Myocyte (in vitro differentiated cells): ENCODE results near the gene CRABP1. TPM values are rescaled to one million over a fixed set of nuclear protein-coding genes. Genes with fewer than 3 reads are reported as not detected.

Experiments
- DNase-seq: peaks from one replicate; pipeline ENCODE4 v3.0.0-alpha.2; 2012; ENCODE audit warnings: low read depth
- polyA plus RNA-seq: library from polyadenylated mRNA; unstranded; fragments of >200 nt; gene quantifications from one replicate; pipeline ENCODE4 v1.2.1, GENCODE V29; 2012; ENCODE audit warnings: missing spikeins
- total RNA-seq: library from RNA; depleted of rRNA; stranded (reverse); fragments of >200 nt; gene quantifications from 2 replicates; pipeline ENCODE4 v1.2.3, GENCODE V29; 2014

CRABP1 gene
- not detected in 2 replicates for total RNA-seq
- not detected for polyA plus RNA-seq

DNA sequence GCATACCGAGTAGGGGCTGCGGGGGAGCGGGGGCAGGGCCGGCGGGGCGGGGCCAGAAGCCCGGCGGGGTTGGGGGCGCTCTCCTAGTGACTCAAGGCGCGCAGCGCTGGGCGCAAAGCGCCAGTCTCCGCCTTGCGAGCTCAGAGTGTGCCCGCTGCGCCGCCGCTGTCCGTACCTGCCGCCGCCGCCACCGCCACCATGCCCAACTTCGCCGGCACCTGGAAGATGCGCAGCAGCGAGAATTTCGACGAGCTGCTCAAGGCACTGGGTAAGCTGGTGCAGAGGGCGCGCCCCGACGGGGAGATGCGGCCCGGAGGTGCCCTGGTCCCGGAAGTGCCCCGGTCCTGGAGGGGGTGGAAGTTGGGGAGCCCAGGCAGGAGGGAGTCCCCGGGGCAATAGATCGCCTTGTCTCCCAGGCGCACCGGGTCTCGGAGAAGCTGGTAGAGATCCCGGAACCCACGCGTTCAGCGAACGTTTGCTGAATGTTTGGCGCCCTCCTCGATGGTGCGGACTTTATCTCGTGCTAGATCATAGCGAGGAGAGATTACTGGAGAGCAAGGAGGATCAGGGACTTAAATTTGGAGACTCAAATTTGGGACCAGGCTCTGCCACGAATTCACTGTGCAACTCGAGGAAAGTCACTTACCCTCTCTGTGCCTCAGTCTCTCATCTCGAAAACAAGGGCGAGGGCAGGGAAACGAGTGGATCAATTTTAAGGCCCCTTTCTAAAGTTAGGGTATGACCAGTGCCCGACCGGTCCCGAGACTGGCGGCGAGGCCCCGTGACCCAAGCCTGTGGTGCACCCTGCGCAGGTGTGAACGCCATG, at the start of gene CRABP1:
Gene CRABP1 (plus strand): TSS at position 123 of the 826 bp plus-strand sequence. CDS start 76 bp downstream, at position 199.
- no peak for DNase-seq

- no peak for DNase-seq
Observed at GRCh38 chr15:78291052-78291451, 49.1 kb upstream of the CRABP1 start.

DNA sequence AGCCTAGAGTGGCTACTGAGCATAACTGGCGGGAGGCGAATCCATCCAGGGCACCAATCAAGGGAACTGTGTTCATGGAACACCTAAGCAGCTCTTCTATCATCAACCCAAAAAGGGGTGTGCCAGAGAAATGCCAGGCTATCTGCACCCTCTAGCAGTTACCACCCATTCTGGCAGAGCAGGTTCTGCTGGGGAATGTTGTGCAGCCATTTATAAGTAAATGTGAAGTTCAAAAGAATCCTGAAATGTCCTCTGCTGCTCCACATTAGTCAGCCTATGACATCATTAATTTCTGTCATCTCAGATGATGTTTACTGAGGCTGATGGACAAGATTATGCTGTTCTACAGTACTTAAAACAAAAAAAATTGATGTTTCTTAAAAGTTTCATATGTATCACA, 48.5 kb upstream of the CRABP1 start:
- DNase-seq = no peak

DNA sequence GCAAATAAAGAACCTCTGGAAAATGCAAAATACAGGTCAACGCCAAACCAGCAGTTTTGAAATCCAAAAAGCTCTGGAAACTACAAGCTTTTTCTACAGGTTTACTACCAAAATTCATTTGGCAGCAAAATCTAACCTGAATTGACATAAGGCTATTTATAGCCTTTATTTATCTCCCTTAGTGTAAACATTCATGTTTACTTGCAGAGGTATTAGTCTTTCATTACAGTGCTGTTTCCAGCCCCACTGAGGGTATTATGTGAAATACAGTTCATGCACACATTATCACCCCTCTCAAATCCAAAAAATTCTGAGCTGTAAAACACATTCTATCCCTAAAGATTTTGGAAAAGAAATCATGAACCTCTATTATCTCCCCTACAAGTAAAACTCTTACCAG, 47.9 kb upstream of the CRABP1 start:
- DNase-seq = no peak

- DNase-seq = peak; percentile 93
Observed at GRCh38 chr15:78299101-78299930, 40.8 kb upstream of the CRABP1 start, which contains the start of gene SKIC8. TSS of gene SKIC8 (minus strand) at chr15:78299609. CDS start at chr15:78295686, 3,923 bp downstream.

GRCh38 chr15:78301326-78301725, 38.8 kb upstream of the CRABP1 start:
- DNase-seq = no peak

GRCh38 chr15:78301828-78302227, 38.3 kb upstream of the CRABP1 start:
- no peak for DNase-seq

- peak; percentile 60 for DNase-seq
Observed at GRCh38 chr15:78302579-78303312, 37.4 kb upstream of the CRABP1 start.

GRCh38 chr15:78304216-78305066, 35.7 kb upstream of the CRABP1 start:
- no peak for DNase-seq

DNA sequence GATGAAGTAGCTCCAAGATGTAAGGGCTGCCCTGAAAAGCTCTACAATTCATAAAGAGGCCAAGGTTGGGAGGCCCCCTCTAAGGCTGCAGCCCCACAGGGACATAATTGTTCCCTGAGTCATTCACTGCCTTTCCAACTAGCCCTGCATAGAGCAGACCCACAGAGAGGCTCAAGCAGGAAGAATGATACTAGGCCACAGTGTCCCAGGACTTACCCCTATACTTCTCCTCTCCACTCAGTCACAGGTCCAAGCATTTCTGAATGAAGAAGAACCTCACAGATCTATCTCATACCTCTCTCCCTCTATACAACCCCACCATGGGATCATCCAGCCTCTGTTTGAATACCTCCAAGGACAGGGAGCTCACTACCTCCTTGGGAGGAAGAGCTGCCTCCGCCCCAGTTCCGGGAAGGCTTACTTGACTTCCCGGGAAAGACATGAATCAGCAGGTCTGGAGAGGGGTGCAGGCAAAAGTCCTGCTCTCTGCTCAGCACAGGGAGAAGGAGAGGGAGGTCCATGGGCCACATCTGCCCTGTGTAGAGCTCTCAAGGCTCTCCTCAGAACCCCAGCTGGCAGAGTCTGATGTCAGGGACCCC, 33.9 kb upstream of the CRABP1 start:
- peak; percentile 43 for DNase-seq

DNA sequence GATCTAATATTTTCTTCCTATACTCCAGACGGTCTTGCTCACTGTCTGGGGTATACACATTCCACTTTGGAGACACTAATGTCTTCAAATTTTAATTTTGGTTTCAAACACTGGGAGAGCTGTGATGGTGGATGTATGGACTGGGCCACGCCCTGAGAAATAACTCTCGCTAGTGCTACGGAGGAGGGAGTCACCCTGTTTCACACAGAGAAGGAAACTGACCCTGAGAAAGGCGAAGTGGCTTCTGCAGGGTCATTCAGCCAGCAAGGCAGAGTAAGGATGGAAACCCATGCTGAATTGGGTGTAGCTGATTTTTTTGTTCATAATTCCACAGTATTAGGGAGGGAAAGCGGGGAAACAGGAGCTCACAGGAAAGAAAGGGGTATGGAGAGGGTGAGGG, 32.2 kb upstream of the CRABP1 start:
- DNase-seq = no peak

GRCh38 chr15:78308422-78309032, 31.6 kb upstream of the CRABP1 start:
- peak; percentile 39 for DNase-seq

DNA sequence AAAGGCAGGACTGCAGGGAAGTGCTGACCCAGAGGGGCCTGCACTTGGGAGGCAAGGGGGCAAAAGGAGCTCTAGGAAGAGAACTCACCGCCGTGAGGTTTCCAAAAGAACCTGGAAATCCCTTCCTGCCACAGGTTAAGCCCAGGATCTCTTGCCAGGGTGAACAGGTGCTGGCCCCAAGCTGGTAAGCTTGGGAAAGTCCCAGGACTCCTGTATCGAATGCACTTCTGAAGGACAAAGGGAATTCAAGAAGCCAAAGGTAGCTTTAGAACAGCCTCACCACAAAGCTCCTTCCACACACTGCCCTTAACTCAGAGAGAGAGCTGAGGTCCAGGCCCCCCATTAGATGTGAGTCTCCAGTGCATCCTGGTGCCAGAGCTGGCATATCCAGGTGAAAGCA, 28.9 kb upstream of the CRABP1 start:
- DNase-seq = no peak

DNA sequence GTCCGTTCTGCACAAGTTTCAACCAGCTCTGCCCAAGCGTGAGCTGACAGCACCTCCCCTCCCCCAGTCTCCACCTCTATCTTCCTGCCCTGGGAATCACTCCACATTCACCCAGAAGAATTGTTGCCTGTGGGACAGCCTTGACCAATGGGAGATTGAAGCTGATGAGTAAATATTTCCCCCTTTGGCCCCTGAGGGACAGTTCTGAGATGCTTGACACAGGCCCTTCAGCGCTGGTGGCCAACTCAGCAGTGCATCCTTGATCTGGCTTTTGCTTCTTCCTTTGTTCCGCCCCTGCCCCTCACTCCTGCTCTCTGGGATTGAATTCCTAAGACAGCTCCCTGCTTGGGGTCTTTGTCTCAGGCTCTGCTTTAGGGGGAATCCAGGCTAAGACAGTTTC, 27.6 kb upstream of the CRABP1 start:
- DNase-seq = no peak

DNA sequence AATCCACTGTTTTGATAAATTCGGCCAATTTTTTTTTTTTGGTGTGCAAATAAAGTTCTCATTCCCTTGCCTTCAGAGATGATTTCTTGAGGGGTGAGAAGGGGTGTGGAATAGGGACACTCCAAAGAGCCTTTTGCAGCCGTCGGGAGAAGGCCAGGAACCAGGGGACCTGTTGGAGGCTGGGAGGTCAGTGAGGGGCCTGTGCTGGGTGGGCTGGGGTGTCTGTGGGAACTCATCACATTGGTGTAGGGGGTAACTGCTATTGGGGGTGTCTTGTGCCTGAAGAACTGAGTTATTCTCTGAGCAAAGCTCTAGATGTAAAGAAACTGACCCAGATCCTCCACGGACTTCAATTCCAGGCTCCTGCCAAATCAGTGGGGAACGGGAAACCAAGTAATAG, 27.2 kb upstream of the CRABP1 start:
- no peak for DNase-seq

DNA sequence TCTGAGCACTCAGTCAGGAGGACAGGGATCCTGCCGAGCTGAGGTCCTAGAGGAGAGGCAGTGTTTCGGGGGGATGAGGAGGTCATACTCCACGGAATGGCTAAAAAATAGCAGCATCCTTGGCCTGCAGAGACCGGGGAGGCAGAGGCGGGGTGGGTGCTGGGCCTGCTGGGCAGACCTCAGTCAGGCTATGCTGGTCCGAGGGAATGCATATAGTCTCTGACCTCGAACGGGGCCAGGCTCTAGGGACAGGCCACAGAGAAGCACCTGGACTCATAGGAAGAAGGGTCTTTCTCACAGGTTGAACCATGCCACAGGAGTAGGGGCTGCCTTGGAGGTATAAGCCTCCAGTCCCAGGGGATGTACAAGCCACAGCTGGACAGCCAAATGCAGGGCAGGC, 26.8 kb upstream of the CRABP1 start:
- no peak for DNase-seq

DNA sequence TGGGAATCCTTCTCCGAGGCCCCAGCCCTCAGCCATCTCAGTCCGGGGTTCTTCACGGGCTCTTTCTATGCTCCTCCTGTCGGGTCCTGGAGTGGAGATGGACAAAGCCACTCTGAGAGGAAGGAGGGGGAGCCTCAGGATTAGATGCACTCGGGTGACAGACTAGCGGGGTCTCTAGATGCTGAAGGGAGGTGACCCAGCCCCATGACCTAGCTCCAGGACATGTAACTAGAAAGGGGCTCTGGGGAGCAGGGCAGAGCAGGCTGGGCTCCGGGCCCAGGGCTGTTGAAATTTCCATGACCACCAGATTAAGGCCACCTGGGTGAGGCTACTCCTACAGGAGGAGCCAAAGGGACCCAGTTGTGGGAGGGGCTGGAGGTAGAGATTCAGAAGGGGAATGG, 26.0 kb upstream of the CRABP1 start:
- DNase-seq = no peak

- DNase-seq = no peak
Observed at GRCh38 chr15:78315686-78316282, 24.4 kb upstream of the CRABP1 start.
